Smooth muscle cell of the brain vasculature (primary cell): ENCODE data around the gene MARS1.
"Not testable (repeated sequence)": the region's sequence is repeated elsewhere in the genome, so short reads cannot be mapped to it uniquely, and the experiment has no call there.

Experiments used
- DNase-seq: peaks from one replicate; pipeline ENCODE4 v3.0.0-alpha.2; 2012; ENCODE audit warnings: low read depth, low spot score

The MARS1 gene

GRCh38 chr12:57491393-57492280 lies 3.8 kb downstream of the MARS1 start:
- no peak for DNase-seq

- DNase-seq = not testable (repeated sequence)
Observed at GRCh38 chr12:57495051-57495701, 7.3 kb downstream of the MARS1 start.

- no peak for DNase-seq
Observed at GRCh38 chr12:57496822-57497221, 9.0 kb downstream of the MARS1 start.

- DNase-seq = no peak
Observed at GRCh38 chr12:57497223-57498131, 9.6 kb downstream of the MARS1 start.

- DNase-seq = no peak
Observed at GRCh38 chr12:57498132-57498502, 10.2 kb downstream of the MARS1 start.

GRCh38 chr12:57498571-57498970 lies 10.7 kb downstream of the MARS1 start:
- no peak for DNase-seq

GRCh38 chr12:57500213-57500612 lies 12.3 kb downstream of the MARS1 start:
- DNase-seq = no peak

- DNase-seq = not testable (repeated sequence)
Observed at GRCh38 chr12:57502311-57502969, 14.6 kb downstream of the MARS1 start.

GRCh38 chr12:57506541-57506940 lies 18.7 kb downstream of the MARS1 start:
- DNase-seq = not testable (repeated sequence)

- DNase-seq = not testable (repeated sequence)
Observed at GRCh38 chr12:57507796-57508195, 19.9 kb downstream of the MARS1 start.

GRCh38 chr12:57511161-57511560 lies 23.3 kb downstream of the MARS1 start:
- no peak for DNase-seq

- no peak for DNase-seq
Observed at GRCh38 chr12:57511588-57512325, 23.9 kb downstream of the MARS1 start.

- no peak for DNase-seq
Observed at GRCh38 chr12:57512665-57513064, 24.8 kb downstream of the MARS1 start.

GRCh38 chr12:57513266-57513665 lies 25.4 kb downstream of the MARS1 start:
- DNase-seq = no peak

- not testable (repeated sequence) for DNase-seq
Observed at GRCh38 chr12:57513677-57514076, 25.8 kb downstream of the MARS1 start.

GRCh38 chr12:57514246-57514645 lies 26.4 kb downstream of the MARS1 start:
- not testable (repeated sequence) for DNase-seq

GRCh38 chr12:57514720-57515407 lies 27.0 kb downstream of the MARS1 start:
- DNase-seq = no peak

- no peak for DNase-seq
Observed at GRCh38 chr12:57515408-57515933, 27.6 kb downstream of the MARS1 start.

GRCh38 chr12:57515934-57516541 lies 28.2 kb downstream of the MARS1 start:
- DNase-seq = no peak
